ENCODE results near the gene VPS13D.
"Not testable (repeated sequence)": the region's sequence is repeated elsewhere in the genome, so short reads cannot be mapped to it uniquely, and the experiment has no call there.

The VPS13D gene

DNA sequence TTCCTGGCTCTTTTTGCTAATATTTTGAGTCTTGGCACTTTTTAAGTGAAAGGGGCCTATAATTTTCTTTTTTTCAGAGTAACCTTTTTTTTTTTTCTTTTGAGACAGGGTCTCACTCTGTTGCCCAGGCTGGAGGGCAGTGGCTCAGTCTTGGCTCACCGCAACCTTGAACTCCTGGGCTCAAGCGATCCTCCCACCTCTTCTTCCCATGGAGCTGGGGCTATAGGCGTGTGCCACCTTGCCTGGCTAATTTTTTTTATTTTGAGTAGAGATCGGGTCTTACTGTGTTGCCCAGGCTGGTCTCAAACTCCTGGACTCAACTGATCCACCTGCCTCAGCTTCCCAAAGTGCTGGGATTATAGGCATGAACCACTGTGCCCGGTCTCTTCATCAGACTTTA, 285.4 kb downstream of the VPS13D start:
- DNase-seq (ENCODE audit: low read depth in 2 of 2), result no peak

DNA sequence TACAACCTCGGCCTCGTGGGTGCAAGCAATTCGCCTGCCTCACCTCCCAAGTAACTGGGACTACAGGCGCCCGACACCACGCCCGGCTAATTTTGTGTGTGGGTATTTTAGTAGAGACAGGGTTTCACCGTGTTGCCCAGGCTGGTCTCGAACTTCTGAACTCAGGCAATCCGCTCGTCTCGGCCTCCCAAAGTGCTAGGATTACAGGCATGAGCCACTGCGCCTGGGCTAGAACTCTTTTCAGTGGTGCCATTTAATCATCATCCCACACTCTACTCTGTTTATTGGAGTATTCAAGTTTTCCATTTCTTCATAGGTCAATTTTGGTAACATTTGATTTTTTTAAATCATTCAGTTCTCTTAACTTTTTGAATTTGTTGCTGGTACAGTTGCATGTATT, 286.9 kb downstream of the VPS13D start:
- no peak for DNase-seq (ENCODE audit: low read depth in 2 of 2)

GRCh38 chr1:12518931-12519692, 289.3 kb downstream of the VPS13D start:
- no peak for DNase-seq (ENCODE audit: low read depth in 2 of 2)

GRCh38 chr1:12519693-12520364, 290.0 kb downstream of the VPS13D start:
- DNase-seq (ENCODE audit: low read depth in 2 of 2), result no peak

GRCh38 chr1:12521096-12521495, 291.3 kb downstream of the VPS13D start:
- no peak for DNase-seq (ENCODE audit: low read depth in 2 of 2)

DNA sequence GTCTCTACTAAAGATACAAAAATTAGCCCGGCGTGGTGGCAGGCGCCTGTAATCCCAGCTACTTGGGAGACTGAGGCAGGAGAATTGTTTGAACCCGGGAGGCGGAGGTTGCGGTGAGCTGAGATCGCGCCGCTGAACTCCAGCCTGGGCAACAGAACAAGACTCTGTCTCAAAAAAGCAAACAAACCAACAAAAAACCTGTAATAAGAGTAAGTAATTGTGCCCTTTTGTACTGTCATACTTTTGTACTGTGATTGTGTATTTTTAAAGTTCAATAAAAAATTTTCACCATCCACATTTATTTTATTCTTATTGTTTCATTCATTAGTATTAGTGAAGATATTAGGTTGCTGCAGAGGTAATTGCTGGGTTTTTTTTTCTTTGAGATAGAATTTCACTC, 292.9 kb downstream of the VPS13D start:
- not testable (repeated sequence) for DNase-seq (ENCODE audit: low read depth in 2 of 2)

GRCh38 chr1:12524266-12524665, 294.4 kb downstream of the VPS13D start:
- no peak for DNase-seq (ENCODE audit: low read depth in 2 of 2)

DNA sequence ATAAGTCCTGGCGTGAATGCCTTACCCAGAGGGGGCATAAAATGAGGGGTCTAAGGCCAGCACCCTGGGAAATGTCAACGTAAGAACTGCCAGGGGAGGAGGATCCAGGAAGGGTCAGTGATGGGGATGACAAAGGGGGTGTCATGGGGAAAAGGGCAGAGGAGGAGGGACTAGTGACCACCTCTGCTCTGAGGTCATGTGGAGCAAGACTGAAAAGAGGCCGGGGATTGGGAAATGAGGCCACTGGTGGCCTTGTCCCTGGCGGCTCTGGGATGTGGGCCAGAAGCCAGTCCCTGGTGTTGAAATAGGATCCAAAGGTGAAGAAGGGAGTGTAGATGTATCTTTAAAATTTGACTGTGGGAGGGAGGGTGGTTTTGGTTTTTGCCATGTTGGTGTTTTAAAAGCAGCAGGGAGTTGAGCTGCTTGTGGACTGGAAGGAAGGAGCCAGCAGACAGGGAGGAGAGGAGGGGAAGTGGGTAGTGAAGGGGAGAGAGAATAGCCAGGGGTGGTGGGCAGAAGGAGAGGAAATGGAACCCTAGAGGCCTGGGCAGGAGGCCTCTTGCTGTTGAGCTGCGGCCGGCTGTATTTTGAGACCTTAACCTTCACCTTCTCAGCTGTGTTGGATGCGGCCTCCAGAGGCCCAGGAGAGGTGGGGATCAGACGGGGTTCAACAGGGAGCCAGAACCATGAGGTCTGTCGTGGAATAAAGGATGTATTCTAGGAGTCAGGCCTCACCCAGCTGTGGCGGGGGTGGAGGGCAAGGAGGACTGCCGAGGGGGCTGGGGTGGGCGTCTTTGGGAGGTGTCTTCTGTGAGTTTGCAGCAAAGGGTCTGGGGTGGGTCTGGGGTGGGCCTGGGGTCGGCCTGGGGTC, 295.7 kb downstream of the VPS13D start:
- no peak for DNase-seq (ENCODE audit: low read depth in 2 of 2)

DNA sequence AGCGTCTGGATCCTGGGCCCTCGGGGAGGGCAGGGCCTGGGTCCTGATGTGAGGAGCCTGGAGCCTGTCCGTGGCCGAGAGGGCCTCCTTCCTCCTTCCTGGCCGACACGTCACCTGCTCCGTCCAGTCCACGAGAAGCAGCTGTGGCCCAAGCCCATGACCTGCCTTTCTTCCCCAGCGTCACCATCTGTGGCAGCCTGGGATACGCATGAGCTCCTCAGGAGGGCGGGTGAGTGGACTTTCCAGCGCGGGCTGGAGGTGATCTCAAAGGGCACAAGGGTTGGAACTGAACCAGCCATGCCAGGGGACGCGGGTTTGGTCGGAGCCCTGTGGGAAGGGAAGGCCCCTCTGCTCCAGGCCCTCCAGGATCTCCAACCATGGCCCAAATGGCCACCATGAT, 297.7 kb downstream of the VPS13D start:
- DNase-seq (ENCODE audit: low read depth in 2 of 2), result no peak

DNA sequence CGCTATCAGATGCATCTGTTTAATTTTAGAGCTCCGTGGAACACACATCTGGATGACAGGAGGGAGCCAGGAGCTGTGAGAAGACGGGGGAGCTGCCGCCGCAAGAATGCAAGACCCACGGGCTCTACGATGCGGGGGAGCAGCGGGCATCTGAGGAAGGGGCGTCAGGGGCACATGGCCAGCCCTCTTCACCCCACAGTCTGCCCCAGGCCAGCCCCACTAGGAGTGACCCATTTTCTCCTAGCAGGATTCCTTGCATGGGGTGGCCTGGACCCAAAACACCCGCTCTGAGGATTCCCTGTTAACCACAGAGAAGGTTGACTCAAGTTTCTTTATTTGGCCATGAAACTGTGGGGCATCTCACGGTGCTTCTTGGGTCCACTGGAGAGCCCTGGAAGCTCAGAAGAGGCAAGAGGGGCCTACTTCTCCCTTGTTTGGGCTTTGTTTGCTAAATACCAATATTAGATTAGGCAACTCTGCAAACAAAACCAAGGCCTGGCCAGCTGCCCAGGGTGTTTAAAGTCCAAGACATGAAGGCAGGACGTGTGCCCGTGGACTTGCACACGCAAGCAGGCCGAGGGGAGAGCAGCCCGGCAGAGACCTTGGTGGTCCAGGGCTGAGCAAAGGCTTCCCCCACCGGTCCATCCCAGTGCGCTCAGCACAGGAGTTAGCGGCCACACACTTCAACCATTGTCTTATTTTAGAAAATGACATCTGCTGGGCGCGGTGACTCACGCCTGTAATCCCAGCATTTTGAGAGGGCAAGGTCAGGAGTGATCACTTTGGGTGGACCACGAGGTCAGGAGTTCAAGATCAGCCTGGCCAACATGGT, 298.4 kb downstream of the VPS13D start:
- DNase-seq (ENCODE audit: low read depth in 2 of 2), result no peak

GRCh38 chr1:12529640-12530174, 299.9 kb downstream of the VPS13D start:
- no peak for DNase-seq (ENCODE audit: low read depth in 2 of 2)

GRCh38 chr1:12530462-12531178, 300.8 kb downstream of the VPS13D start:
- DNase-seq (ENCODE audit: low read depth in 2 of 2), result no peak

GRCh38 chr1:12531179-12531499, 301.3 kb downstream of the VPS13D start:
- DNase-seq (ENCODE audit: low read depth in 2 of 2), result no peak

- no peak for DNase-seq (ENCODE audit: low read depth in 2 of 2)
These were observed 302.8 kb downstream of the VPS13D start for GRCh38 chr1:12532405-12533315.

DNA sequence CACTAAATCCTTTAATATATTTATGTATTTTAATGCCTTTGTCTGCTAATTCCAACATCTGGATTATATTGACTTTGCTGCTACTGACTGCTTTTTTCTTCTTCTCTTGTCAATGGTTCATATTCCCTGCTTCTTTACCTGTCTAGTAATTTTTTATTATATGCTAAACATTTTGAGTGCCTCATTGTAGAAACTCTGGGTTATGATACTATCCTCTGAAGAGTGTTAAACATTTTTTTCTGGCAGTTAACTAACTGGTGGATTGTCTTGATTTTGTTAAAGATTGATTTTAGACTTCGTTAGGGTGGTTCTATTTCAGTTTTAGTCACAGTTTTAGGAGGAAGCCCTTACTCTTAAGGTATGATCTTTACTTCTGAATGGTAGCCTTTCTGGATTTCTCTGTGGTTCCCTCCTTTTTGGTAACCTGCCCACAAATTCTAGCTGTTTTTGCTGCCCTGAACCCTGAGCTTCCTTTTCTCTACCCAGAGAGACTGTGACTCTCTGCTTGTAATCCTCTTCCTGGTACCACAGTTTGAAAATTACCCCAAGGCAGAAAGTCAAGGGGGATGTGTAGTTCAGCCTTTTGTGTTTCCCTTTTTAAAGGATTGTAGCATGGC, 306.3 kb downstream of the VPS13D start:
- no peak for DNase-seq (ENCODE audit: low read depth in 2 of 2)

- DNase-seq (ENCODE audit: low read depth in 2 of 2), result no peak
These were observed 307.5 kb downstream of the VPS13D start for GRCh38 chr1:12537294-12537693.

DNA sequence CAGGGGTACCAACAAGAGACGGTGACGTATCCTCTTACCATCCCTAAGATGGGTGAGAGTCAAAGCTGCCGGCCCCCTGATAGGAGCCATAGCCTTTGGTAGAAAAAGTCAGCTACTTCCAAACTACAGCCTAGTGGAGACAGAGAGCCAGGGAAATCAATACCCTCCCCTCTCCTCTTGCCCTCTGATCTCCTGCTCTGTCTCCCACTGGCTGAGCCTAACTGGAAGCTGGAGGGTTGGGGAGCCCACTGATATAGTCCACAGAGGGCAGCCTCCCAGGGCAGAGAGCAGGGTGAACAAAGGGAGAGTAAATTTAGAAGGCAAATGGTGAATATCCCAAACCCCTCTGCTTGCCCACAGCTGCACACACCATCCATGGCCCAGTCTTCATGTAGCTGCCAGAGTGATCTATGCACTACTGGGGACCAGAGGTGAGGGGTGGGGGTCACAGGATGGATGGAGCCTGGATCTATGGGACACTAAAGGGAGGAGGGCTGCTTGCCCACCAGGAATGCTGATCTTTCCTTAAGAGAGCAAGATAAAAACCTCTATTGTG, 308.2 kb downstream of the VPS13D start:
- DNase-seq (ENCODE audit: low read depth in 2 of 2), result no peak

GRCh38 chr1:12538536-12538935, 308.7 kb downstream of the VPS13D start:
- not testable (repeated sequence) for DNase-seq (ENCODE audit: low read depth in 2 of 2)

- DNase-seq (ENCODE audit: low read depth in 2 of 2), result no peak
These were observed 309.5 kb downstream of the VPS13D start for GRCh38 chr1:12539320-12539704.

Data from activated CD8-positive, alpha-beta memory T cell treated with anti-CD3 and anti-CD28 coated beads for 4 hours (primary cell).